Epithelial cell of esophagus (primary cell): ENCODE measurements around the gene ADTRP.
"Not testable (repeated sequence)": the region's sequence is repeated elsewhere in the genome, so short reads cannot be mapped to it uniquely, and the experiment has no call there.

Experiments used
- DNase-seq: peaks from one replicate; pipeline ENCODE4 v3.0.0; 2010; ENCODE audit warnings: low read depth
- H3K4me3 ChIP-seq: 2 replicates; pipeline ENCODE4 v1.5.1; 2011; ENCODE audit warnings: mild to moderate bottlenecking, low read length, control low read depth
- TF ChIP-seq, protein P1 (sequence below): IDR thresholded peaks from 2 replicates; pipeline ENCODE4 v1.5.1; 2011; ENCODE audit warnings: low read depth, mild to moderate bottlenecking, low read length, control low read depth, inconsistent platforms; ENCODE audit not compliant: insufficient read depth; ENCODE audit errors: missing control alignments

ADTRP gene

DNA sequence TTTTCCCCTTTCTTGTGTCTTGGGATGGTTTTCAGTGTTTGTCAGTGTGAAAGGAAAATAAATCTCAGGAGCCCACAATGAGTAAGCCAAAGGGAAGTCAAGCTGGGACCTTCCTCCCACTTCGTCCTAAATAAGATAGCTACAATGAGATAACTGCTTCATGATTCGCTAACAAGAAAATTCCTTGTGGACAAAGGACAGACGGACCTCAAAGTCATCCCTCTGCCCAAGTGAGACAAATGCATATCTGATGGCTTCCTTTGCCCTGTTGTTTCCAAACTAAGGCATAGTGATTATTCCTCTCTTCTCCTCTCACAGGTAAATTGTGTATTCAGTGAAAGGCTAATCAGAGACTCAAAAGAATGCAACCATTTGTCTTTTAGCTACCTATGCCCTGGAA is 26.1 kb upstream of the ADTRP start:
- H3K4me3 ChIP-seq: no peak overlapping the region

GRCh38 chr6:11804135-11804534 is 25.5 kb upstream of the ADTRP start:
- TF ChIP-seq, protein P1, sequence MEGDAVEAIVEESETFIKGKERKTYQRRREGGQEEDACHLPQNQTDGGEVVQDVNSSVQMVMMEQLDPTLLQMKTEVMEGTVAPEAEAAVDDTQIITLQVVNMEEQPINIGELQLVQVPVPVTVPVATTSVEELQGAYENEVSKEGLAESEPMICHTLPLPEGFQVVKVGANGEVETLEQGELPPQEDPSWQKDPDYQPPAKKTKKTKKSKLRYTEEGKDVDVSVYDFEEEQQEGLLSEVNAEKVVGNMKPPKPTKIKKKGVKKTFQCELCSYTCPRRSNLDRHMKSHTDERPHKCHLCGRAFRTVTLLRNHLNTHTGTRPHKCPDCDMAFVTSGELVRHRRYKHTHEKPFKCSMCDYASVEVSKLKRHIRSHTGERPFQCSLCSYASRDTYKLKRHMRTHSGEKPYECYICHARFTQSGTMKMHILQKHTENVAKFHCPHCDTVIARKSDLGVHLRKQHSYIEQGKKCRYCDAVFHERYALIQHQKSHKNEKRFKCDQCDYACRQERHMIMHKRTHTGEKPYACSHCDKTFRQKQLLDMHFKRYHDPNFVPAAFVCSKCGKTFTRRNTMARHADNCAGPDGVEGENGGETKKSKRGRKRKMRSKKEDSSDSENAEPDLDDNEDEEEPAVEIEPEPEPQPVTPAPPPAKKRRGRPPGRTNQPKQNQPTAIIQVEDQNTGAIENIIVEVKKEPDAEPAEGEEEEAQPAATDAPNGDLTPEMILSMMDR: no peak
- DNase-seq: no peak
- no peak overlapping the region for H3K4me3 ChIP-seq

More for the DNA sequence above, 26.1 kb upstream of the ADTRP start:
- DNase-seq: no peak
- TF ChIP-seq, protein P1: no peak

DNA sequence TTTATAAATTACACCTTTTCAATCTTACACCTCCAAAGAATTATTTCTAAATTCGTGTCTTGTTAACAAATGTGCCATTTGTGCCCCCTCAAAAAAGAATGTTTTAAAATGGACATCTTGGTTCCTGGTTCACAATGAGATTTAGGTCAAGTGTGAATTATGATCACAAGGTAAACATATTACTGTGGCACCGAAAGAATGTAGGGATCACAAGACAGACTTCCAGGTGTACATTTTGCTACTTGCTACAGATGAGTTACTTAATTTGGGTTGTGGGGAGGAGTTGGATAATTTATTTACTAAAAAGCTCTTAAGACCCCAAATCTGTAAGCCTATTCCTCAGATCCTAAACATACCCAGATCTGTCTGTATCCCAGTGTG is 25.0 kb upstream of the ADTRP start:
- H3K4me3 ChIP-seq: no peak overlapping the region
- no peak for DNase-seq
- TF ChIP-seq, protein P1: no peak

DNA sequence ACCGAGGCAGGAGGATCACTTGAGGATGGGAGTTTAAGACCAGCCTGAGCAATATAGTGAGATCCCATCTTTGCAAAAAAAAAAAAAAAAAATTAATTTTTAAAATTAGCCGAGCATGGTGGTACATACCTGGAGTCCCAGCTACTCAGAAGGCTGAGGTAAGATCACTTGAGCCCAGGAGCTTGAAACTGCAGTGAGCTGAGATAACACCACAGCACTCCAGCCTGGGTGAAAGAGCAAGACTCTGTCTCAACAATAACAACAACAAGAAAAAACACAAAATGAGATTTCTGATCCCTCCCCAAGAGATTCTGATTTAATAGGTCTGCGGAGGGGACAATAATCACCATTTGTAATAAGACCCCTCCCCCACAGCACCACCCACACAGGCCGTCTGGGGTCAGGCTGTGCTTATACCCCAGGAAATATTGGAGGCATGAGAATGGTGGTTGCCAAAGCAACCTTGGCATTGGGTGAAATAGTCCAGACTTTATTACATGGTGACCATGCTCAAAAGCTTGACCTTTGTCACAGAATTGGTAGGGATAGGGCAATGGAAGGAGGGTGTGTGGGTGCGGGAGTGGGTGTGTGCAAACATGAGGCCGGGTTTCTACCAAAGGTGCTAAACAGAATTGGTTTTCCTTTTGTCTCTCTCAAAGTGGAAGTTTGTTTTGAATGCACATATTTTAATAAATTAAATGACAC is 24.4 kb upstream of the ADTRP start:
- TF ChIP-seq, protein P1: no peak
- no peak for DNase-seq
- no peak overlapping the region for H3K4me3 ChIP-seq

- H3K4me3 ChIP-seq, DNase-seq: not testable (repeated sequence)
These were observed 21.9 kb upstream of the ADTRP start for GRCh38 chr6:11800531-11800930.

GRCh38 chr6:11798538-11798937 is 19.9 kb upstream of the ADTRP start:
- TF ChIP-seq, protein P1: no peak
- no peak overlapping the region for H3K4me3 ChIP-seq
- no peak for DNase-seq

- H3K4me3 ChIP-seq: no peak overlapping the region
- TF ChIP-seq, protein P1: no peak
- no peak for DNase-seq
These were observed 19.5 kb upstream of the ADTRP start for GRCh38 chr6:11798096-11798495.
